Esophagus muscularis mucosa (tissue), 4 donors: ENCODE data around the gene SGSH. TPM values are rescaled to one million over a fixed set of nuclear protein-coding genes. Genes with fewer than 3 reads are reported as not detected.

Experiments used
- DNase-seq: peaks from one replicate; pipeline ENCODE4 v3.0.0-alpha.2; 2017; ENCODE audit errors: extremely low spot score
- H3K27ac ChIP-seq, 4 donors: fragments of 200-600 bp; sonication (generic); replicated peaks in 1 of 4; 1 replicate in 3 of 4; 2 replicates in 1 of 4; pipeline ENCODE4 v1.5.1; 2016 to 2019; ENCODE audit warnings: mild to moderate bottlenecking in 1 of 4
- H3K27me3 ChIP-seq, 4 donors: fragments of 200-600 bp; sonication (generic); one replicate each; pipeline versions ENCODE4 v1.5.1 to v1.6.0; 2016 to 2019
- H3K36me3 ChIP-seq, 4 donors: fragments of 200-600 bp; sonication (generic); one replicate each; pipeline ENCODE4 v1.5.1; 2016 to 2019
- H3K4me1 ChIP-seq, 4 donors: fragments of 200-600 bp; sonication (generic); one replicate each; pipeline ENCODE4 v1.5.1; 2016 to 2019
- H3K4me3 ChIP-seq, 4 donors: fragments of 200-600 bp; sonication (generic); 1 replicate in 2 of 4; 2 replicates in 2 of 4; pipeline ENCODE4 v1.5.1; 2016 to 2019; ENCODE audit warnings: mild to moderate bottlenecking in 4 of 4, moderate library complexity in 1 of 4
- H3K9me3 ChIP-seq, 4 donors: fragments of 200-600 bp; sonication (generic); 1 replicate in 3 of 4; 2 replicates in 1 of 4; pipeline ENCODE4 v1.5.1; 2016 to 2019
- EP300 ChIP-seq: sonication (generic); formaldehyde crosslinking; IDR thresholded peaks from one replicate; pipeline ENCODE4 v1.6.1; 2017; ENCODE audit warnings: antibody characterized with exemption
- POLR2A ChIP-seq: fragments of 450-650 bp; IDR thresholded peaks from one replicate; pipeline ENCODE4 v1.6.1; 2017; ENCODE audit warnings: antibody characterized with exemption, moderate library complexity, mild to moderate bottlenecking, low read depth
- POLR2AphosphoS5 ChIP-seq, 2 donors: sonication (generic); formaldehyde crosslinking; IDR thresholded peaks; one replicate each; pipeline ENCODE4 v1.6.1; 2017; ENCODE audit warnings: antibody characterized with exemption in 2 of 2
- WGBS: methylation state at CpG from one replicate; pipeline ENCODE4 v1.1.5; 2018; 5-methylcytosine and 5-hydroxymethylcytosine counted together
- intact Hi-C: fragments of 100-400 bp; cut with DNase I; formaldehyde crosslinking; loops from one replicate; pipeline ENCODE4 v1.15.1; 2023
- total RNA-seq, 4 donors: library from RNA; depleted of rRNA; stranded (reverse); fragments of >200 nt; gene quantifications; one replicate each; pipeline versions ENCODE4 v1.1.0 to v1.2.1, GENCODE V29; 2016
- TF ChIP-seq, protein P1 (sequence below), 3 experiments: fragments of 200-600 bp in 2 of 3; fragments of 450-650 bp in 1 of 3; sonication (generic) in 2 of 3; IDR thresholded peaks; one replicate each; pipeline ENCODE4 v1.5.1; 2017 to 2019; ENCODE audit warnings: antibody characterized with exemption in 3 of 3, mild to moderate bottlenecking in 2 of 3, moderate library complexity in 1 of 3

Gene SGSH
- 10 to 100 TPM; 12.9 to 24.4 (median 21.3) TPM for total RNA-seq

DNA sequence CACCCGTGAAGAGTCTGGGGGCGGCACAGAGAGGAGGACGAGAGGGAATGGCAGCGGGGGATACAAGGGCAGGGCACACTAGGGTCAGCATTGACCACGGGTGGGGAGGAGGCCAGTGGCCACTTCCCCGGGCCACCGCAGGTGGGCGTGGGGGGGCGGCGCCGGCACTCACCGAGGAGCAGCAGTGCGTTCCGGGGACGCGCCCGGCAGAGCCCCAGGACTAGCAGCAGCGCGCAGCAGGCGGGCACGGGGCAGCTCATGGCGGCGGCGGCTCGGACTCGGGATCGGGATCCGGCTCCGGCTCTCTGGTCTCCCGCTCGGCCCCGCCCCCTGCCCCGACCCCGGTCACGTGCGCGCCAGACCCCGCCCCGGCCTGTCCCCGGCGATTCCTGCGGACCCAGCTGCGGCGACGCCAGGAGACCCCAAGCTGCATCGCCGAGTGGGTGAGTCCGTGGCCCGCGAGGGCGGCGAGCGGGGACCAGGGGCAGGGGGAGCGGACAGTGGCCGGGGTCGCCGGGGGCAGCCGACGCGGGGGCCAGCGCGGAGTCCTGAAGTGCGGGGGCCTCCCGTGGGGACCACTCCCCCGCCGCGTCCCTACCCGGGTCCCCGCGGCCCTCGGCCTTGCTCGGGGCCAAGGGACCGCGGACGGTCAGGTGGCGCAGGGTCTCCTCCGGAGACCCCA, at the start of gene SGSH, which contains the start of gene SLC26A11:
TSS of gene SGSH (minus strand) at position 280 of the 682 bp plus-strand sequence. CDS start at position 260, 20 bp downstream.
TSS of gene SLC26A11 (plus strand) at position 374 of the 682 bp plus-strand sequence. CDS start 1,134 bp downstream, outside the sequence.
- H3K36me3 ChIP-seq: peaks cover under 1 to 44% (median 26%) of the 10 kb centered on the region in 4 donors
- no peaks in the 10 kb centered on the region for H3K27me3 ChIP-seq
- 0% methylated on average over 34 of the region's 77 CpGs for WGBS
- H3K27ac ChIP-seq: peak within 1 kb of the TSS; percentile 79 to 91 (median 89)
- intact Hi-C loops: loop anchor here (2.0 kb wide), 1 partner anchor 41 kb away; the partner anchor contains the start of gene RNF213
- H3K9me3 ChIP-seq: no peaks in the 10 kb centered on the region
- peak; percentile 94 for DNase-seq
- H3K4me3 ChIP-seq: peak within 1 kb of the TSS; percentile 84 to 100 (median 98)
- TF ChIP-seq POLR2A: peak; percentile 30
- TF ChIP-seq, protein P1, sequence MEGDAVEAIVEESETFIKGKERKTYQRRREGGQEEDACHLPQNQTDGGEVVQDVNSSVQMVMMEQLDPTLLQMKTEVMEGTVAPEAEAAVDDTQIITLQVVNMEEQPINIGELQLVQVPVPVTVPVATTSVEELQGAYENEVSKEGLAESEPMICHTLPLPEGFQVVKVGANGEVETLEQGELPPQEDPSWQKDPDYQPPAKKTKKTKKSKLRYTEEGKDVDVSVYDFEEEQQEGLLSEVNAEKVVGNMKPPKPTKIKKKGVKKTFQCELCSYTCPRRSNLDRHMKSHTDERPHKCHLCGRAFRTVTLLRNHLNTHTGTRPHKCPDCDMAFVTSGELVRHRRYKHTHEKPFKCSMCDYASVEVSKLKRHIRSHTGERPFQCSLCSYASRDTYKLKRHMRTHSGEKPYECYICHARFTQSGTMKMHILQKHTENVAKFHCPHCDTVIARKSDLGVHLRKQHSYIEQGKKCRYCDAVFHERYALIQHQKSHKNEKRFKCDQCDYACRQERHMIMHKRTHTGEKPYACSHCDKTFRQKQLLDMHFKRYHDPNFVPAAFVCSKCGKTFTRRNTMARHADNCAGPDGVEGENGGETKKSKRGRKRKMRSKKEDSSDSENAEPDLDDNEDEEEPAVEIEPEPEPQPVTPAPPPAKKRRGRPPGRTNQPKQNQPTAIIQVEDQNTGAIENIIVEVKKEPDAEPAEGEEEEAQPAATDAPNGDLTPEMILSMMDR (IDR thresholded peaks at IDR 0.05): peak in 1 of 3 experiments; percentile 12
- peak; percentile 40 to 73 for TF ChIP-seq POLR2AphosphoS5 (IDR thresholded peaks at IDR 0.05)
- no peak for TF ChIP-seq EP300
- H3K4me1 ChIP-seq: peaks cover 15 to 48% (median 44%) of the 10 kb centered on the region in 4 donors

DNA sequence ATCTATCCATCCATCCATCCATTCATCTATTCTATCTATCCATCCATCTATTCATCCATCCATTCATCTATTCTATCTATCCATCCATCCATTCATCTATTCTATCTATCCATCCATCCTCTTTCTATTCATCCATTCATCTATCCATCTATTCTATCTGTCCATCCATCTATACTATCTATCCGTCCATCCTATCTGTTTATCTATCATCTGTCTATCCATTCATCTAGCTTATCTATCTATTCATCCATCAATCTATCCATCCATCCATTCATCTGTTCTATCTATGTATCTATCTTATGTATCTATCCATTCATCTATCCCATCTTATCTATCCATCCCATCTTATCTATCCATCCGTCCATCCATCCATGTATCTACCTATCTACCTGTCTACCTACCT, 49.3 kb upstream of the SGSH start:
- Histone ChIP-seq H3K4me1 (peaks cover 2 to 23% (median 7%) of the 10 kb centered on the region in 4 donors), H3K4me3 (no peak overlapping the region), H3K27ac (no peak overlapping the region), H3K9me3 (no peaks in the 10 kb centered on the region), H3K36me3 (peaks cover 0 to 70% (median 50%) of the 10 kb centered on the region in 4 donors), H3K27me3 (no peaks in the 10 kb centered on the region)
- no peak for DNase-seq
- intact Hi-C loops: no loop called here
- WGBS: 87% methylated on average over 2 of the region's 2 CpGs
- TF ChIP-seq, protein P1 (IDR thresholded peaks at IDR 0.05): no peak
- TF ChIP-seq EP300: no peak
- TF ChIP-seq POLR2A: no peak
- no peak for TF ChIP-seq POLR2AphosphoS5 (IDR thresholded peaks at IDR 0.05)

DNA sequence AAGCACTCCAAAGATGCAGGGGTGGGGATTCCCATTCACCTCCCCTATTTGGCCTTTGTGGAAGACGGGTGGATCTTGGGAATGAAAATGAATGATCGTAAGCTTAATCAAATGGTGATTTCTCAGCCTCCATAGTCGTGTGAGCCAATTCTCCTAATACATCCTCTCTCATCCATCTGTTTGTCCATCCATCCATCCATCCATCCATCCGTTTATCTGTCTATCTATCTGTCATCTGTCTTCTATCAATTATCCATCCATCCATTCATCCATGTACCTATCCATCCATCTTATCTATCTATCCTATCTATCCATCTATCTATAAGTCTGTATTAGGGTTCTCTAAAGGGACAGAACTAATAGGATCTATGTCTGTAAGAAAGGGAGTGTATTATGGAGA, 48.3 kb upstream of the SGSH start:
- WGBS: 85% methylated on average over 4 of the region's 4 CpGs
- DNase-seq: no peak
- H3K36me3 ChIP-seq: peaks cover 4 to 65% (median 44%) of the 10 kb centered on the region in 4 donors
- no peak overlapping the region for H3K27ac ChIP-seq
- peaks cover 10 to 33% (median 17%) of the 10 kb centered on the region in 4 donors for H3K4me1 ChIP-seq
- H3K4me3 ChIP-seq: no peak overlapping the region
- no peaks in the 10 kb centered on the region for H3K27me3 ChIP-seq
- intact Hi-C loops: no loop called here
- no peaks in the 10 kb centered on the region for H3K9me3 ChIP-seq
- no peak for TF ChIP-seq POLR2A
- TF ChIP-seq POLR2AphosphoS5 (IDR thresholded peaks at IDR 0.05): no peak
- TF ChIP-seq, protein P1 (IDR thresholded peaks at IDR 0.05): no peak
- no peak for TF ChIP-seq EP300

DNA sequence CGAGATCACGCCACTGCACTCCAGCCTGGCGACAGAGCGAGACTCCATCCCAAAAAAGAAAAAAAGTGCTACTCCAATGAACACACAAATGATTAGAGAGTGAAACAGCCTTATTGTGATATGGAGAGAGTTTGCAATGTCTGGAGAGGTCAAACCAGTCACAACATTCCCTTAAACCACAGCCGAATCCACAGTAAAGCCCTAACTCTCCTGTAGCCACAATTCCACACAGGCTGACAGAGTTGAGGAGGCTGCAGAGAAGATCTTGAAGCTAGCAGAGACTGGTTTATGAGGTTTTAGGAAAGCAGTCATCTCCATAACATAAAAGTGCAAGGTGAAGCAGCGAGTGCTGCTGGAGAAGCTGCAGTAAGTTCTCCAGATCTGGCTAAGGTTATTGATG, 47.3 kb upstream of the SGSH start:
- TF ChIP-seq, protein P1 (IDR thresholded peaks at IDR 0.05): no peak
- TF ChIP-seq POLR2AphosphoS5 (IDR thresholded peaks at IDR 0.05) (no peak), POLR2A (no peak), EP300 (no peak)
- no peaks in the 10 kb centered on the region for H3K27me3 ChIP-seq
- peaks cover 4 to 57% (median 36%) of the 10 kb centered on the region in 4 donors for H3K36me3 ChIP-seq
- H3K9me3 ChIP-seq: no peaks in the 10 kb centered on the region
- peaks cover 20 to 39% (median 27%) of the 10 kb centered on the region in 4 donors for H3K4me1 ChIP-seq
- WGBS: 96% methylated on average over 6 of the region's 6 CpGs
- no peak overlapping the region for H3K4me3 ChIP-seq
- H3K27ac ChIP-seq: no peak overlapping the region
- intact Hi-C loops: no loop called here
- DNase-seq: no peak
